Measurements from ENCODE around the gene KIZ. TPM values are rescaled to one million over a fixed set of nuclear protein-coding genes. Genes with fewer than 3 reads are reported as not detected.

KIZ gene
- total and polyA plus RNA-seq, 2 experiments from 2014 or later, result 58.3 to 63.6 TPM

- Histone ChIP-seq H3K79me2 (replicated peaks; ENCODE audit: insufficient read depth) (no peaks in the 10 kb centered on the region), H3K4me2 (no peak overlapping the region), H3K36me3 (ENCODE audit: insufficient read depth) (no peaks in the 10 kb centered on the region), H3K4me3 (no peak overlapping the region), H4K20me1 (replicated peaks; ENCODE audit: insufficient read depth) (no peaks in the 10 kb centered on the region), H3K4me1 (ENCODE audit: insufficient read depth) (no peaks in the 10 kb centered on the region), H3K27me3 (ENCODE audit: insufficient read depth) (no peaks in the 10 kb centered on the region), H2AFZ (peak overlapping the region; percentile 24; the same call in 1 of the 2 replicates), H3K27ac (ENCODE audit: low read depth) (no peak overlapping the region), H3K9me2 (ENCODE audit: insufficient read depth) (no peaks in the 10 kb centered on the region; the same call in none of the 2 replicates), H3F3A (replicated peaks; ENCODE audit: low read depth) (no peaks in the 10 kb centered on the region)
- ATAC-seq, result no peak
- Mint-ChIP-seq H3K27me3 (ENCODE audit: insufficient read depth, low read depth, poor library complexity) (peaks cover 2% of the 10 kb centered on the region), H3K4me1 (peaks cover 7% of the 10 kb centered on the region; the same call in 2 of the 3 replicates), H3K27ac (no peak overlapping the region), H3K4me3 (no peak overlapping the region), H3K36me3 (ENCODE audit: low read depth) (no peaks in the 10 kb centered on the region; the same call in 2 of the 3 replicates), H3K9me3 (no peaks in the 10 kb centered on the region)
- TF ChIP-seq ETS1 (IDR thresholded peaks at IDR 0.05) (no peak), EZH2phosphoT487 (IDR thresholded peaks at IDR 0.05; ENCODE audit: unreplicated experiment) (no peak), CREB1 (CRISPR knock-in tag; IDR thresholded peaks at IDR 0.05; ENCODE audit: low read depth) (no peak), POLR2AphosphoS5 (IDR thresholded peaks at IDR 0.05; ENCODE audit: low read depth) (no peak), JUNB (IDR thresholded peaks at IDR 0.05; ENCODE audit: unreplicated experiment) (no peak), EZH2 (IDR thresholded peaks at IDR 0.05; ENCODE audit: low read depth, unreplicated experiment) (no peak), ZNF331 (CRISPR knock-in tag; IDR thresholded peaks at IDR 0.05; ENCODE audit: low read depth) (no peak), ZNF114 (CRISPR knock-in tag; IDR thresholded peaks at IDR 0.05) (no peak)
- DNase-seq (ENCODE audit: low spot score), result no peak
These were observed 168.9 kb downstream of the KIZ start for GRCh38 chr20:21294755-21295154.

Small RNA genes lying within 50 kb of the gene (small RNA-seq; reads per million reads assigned to genes)
- not detected for gene RNA5SP477 (ENCODE audit: low replicate concordance)

Other genes starting within 250 kb of the KIZ start
- gene LINC00237, start 19.7 kb upstream of the KIZ start, total RNA-seq (2014; rRNA removed; shearing (Covaris generic)), result 0.31 TPM in 1 of 2 replicates, not detected in the other
- 2.0 and 2.6 TPM in 2 replicates for gene LINC00237, start 19.7 kb upstream of the KIZ start, polyA plus RNA-seq (2016; fragmentation: Nextera tagmentation; extraction: Ambion mirVana)
- 150 and 159 TPM in 2 replicates for gene XRN2, start 177.2 kb downstream of the KIZ start, total RNA-seq (2014; rRNA removed; shearing (Covaris generic))
- gene XRN2, start 177.2 kb downstream of the KIZ start, polyA plus RNA-seq (2016; fragmentation: Nextera tagmentation; extraction: Ambion mirVana), result 107 and 113 TPM in 2 replicates

All from GM23338 (cell line).